Testis (tissue), 5 donors: Measurements from ENCODE around the gene LRRC53. TPM values are rescaled to one million over a fixed set of nuclear protein-coding genes. Genes with fewer than 3 reads are reported as not detected.

Source experiments
- DNase-seq: peaks from one replicate; pipeline ENCODE4 v3.0.0-alpha.2; 2019
- H3K27ac ChIP-seq, 2 donors: fragments of 200-600 bp; sonication (generic); one replicate each; pipeline ENCODE4 v1.5.1; 2019
- H3K27me3 ChIP-seq: fragments of 200-600 bp; sonication (generic); one replicate; pipeline ENCODE4 v1.5.1; 2019
- H3K36me3 ChIP-seq: fragments of 200-600 bp; sonication (generic); one replicate; pipeline ENCODE4 v1.5.1; 2017; ENCODE audit warnings: low read depth; ENCODE audit errors: missing control alignments
- H3K4me1 ChIP-seq: fragments of 200-600 bp; sonication (generic); one replicate; pipeline ENCODE4 v1.5.1; 2019
- H3K4me3 ChIP-seq, 2 donors: fragments of 200-600 bp; sonication (generic); one replicate each; pipeline ENCODE4 v1.5.1; 2017 to 2019
- H3K9me3 ChIP-seq: fragments of 200-600 bp; sonication (generic); one replicate; pipeline ENCODE4 v1.5.1; 2017
- POLR2A ChIP-seq: fragments of 450-650 bp; IDR thresholded peaks from one replicate; pipeline ENCODE4 v1.6.1; 2017; ENCODE audit warnings: antibody characterized with exemption, mild to moderate bottlenecking, moderate library complexity
- WGBS, 2 donors: methylation state at CpG; one replicate each; pipeline ENCODE4 v1.1.5; 2018; 5-methylcytosine and 5-hydroxymethylcytosine counted together
- intact Hi-C: fragments of 100-400 bp; cut with DNase I; formaldehyde crosslinking; loops from one replicate; pipeline ENCODE4 v1.15.1; 2023; ENCODE audit warnings: low total_unique reads
- long read RNA-seq, 2 donors: transcript quantifications; one replicate each; lab custom pipeline, GENCODE V29; 2026
- polyA plus RNA-seq: library from polyadenylated mRNA; stranded (reverse); fragments of 350-450 nt; fragmentation: Illumina TruSeq; extraction: RNeasy Lipid Tissue Mini Kit (QIAGEN cat#74804); gene quantifications from one replicate; pipeline ENCODE4 v1.2.3, GENCODE V29; 2014; ENCODE audit warnings: low read depth, low replicate concordance; ENCODE audit not compliant: insufficient read depth
- total RNA-seq, 2 donors: library from RNA; depleted of rRNA; stranded (reverse); fragments of >200 nt; gene quantifications; one replicate each; pipeline ENCODE4 v1.2.3, GENCODE V29; 2016
- TF ChIP-seq, protein P1 (sequence below), 3 experiments: fragments of 450-650 bp in 2 of 3; fragments of 200-600 bp in 1 of 3; sonication (generic) in 1 of 3; IDR thresholded peaks; one replicate each; pipeline ENCODE4 v1.5.1; 2016 to 2019; ENCODE audit warnings: antibody characterized with exemption in 3 of 3, mild to moderate bottlenecking in 2 of 3, moderate library complexity in 1 of 3

Gene LRRC53, protein sequence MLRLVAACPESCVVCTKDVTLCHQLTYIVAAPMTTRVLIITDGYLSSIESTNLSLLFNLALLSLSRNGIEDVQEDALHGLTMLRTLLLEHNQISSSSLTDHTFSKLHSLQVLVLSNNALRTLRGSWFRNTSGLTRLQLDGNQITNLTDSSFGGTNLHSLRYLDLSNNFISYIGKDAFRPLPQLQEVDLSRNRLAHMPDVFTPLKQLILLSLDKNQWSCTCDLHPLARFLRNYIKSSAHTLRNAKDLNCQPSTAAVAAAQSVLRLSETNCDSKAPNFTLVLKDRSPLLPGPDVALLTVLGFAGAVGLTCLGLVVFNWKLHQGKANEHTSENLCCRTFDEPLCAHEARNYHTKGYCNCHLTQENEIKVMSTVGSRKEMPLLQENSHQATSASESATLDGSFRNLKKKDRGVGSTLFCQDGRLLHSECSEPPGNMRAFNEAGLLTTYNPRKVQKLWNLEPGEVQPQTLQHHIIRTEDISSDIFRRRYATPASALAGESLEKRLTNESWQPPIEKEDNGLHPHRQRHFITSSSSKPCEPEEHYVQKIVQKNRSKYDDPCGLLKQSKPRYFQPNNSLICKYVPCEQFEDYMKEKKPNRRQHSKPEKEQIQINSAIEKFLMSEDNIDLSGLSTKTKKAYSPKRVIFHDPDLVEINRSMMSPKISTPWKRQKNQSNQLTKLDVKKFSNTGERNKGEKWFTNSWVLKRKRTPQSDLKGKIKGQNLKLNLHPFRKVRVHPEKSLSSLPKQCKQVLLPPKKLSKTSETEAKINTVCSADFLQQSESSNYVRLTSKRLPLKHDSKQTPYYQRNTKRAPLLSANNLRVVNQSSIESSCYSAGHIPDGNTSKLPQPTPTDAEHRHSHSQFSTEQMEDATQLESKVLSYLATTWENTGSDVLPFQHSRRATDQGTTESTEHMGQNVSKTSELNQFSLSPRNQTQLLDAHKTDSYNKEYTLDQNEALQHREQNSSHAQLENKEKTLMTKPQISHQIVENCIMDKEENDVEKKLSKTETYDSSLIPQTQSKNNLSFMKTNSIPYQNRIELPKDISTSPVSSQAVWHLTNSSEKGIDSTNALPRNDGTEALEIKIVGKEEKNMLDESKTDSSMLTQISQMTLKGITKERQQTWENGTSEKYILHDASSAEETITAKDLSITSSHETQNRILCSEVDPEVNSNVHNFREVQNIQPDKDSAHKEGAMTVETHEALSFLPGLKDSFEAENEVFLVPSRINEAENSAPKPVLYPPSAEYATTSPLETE
- total RNA-seq (under 1 TPM in 1 of 2 donors, not detected in 1; 0.08 TPM), polyA plus RNA-seq (not detected)
- long read RNA-seq, donor 1, result 0 reads
- long read RNA-seq, donor 2, result 0 reads

DNA sequence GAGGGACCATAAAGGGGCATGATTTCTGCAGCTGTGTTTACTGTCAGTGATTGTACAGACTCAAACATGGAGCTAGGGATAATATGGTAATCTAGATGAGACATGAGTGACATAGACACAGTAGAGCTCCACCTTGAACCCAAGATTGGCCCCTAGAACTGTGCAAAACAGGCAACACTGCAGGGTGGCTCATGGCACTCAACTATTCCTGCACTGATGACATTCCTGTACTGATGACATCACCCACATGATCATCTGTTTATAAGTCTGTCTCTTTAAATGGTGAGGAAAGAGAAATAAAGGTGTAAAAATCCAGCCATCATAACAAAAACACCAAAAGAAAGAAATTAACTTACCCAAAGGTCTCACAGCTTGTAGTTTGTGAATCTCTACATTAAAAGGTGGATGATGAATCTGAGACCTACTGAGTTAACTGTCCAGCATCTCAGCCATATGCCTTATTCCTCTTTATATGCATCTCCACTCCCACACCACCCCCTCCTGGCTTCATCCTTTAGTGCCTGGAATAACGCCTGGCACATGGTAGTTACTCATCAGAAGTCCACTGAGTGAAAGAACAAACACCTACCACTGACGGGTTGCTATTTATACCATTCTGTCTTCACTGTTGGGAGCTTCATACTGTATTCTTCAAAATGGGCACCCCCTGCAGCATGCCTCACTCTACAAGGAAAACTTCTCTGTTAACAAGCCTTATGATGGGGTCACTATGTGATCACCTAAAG is at the start of gene LRRC53:
Gene LRRC53, minus strand, starts transcription at position 442 of the 746 bp plus-strand sequence. CDS start 29,262 bp downstream, outside the sequence.
- DNase-seq, result no peak
- no peaks in the 10 kb centered on the region for H3K9me3 ChIP-seq
- H3K4me3 ChIP-seq, result no peak within 1 kb of the TSS
- TF ChIP-seq, protein P1, sequence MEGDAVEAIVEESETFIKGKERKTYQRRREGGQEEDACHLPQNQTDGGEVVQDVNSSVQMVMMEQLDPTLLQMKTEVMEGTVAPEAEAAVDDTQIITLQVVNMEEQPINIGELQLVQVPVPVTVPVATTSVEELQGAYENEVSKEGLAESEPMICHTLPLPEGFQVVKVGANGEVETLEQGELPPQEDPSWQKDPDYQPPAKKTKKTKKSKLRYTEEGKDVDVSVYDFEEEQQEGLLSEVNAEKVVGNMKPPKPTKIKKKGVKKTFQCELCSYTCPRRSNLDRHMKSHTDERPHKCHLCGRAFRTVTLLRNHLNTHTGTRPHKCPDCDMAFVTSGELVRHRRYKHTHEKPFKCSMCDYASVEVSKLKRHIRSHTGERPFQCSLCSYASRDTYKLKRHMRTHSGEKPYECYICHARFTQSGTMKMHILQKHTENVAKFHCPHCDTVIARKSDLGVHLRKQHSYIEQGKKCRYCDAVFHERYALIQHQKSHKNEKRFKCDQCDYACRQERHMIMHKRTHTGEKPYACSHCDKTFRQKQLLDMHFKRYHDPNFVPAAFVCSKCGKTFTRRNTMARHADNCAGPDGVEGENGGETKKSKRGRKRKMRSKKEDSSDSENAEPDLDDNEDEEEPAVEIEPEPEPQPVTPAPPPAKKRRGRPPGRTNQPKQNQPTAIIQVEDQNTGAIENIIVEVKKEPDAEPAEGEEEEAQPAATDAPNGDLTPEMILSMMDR (IDR thresholded peaks at IDR 0.05), result no peak
- TF ChIP-seq POLR2A, result no peak
- H3K36me3 ChIP-seq, result no peaks in the 10 kb centered on the region
- WGBS, 2 donors, result 70% methylated on average over 2 of the region's 2 CpGs
- no peak within 1 kb of the TSS for H3K27ac ChIP-seq
- no peaks in the 10 kb centered on the region for H3K4me1 ChIP-seq
- intact Hi-C loops, result no loop called here
- no peaks in the 10 kb centered on the region for H3K27me3 ChIP-seq

DNA sequence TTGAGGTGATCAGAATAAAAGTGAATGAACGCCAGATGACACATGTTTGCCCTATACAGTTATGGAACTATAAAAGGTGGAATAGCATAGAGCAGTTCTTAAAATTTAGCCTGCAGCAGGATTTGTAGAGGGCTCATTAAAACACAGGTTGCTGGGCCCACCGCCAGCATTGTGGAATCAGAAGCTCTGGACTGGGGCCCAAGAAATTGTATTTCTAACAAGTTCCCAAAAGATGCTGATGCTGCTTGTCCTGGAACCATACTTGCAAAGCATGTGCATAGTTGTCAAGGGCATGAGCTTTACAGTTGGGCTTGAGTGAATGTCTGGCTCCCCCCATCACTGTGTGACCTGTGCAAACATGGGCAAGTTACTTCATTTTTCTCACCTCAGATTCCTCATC is 37.5 kb upstream of the LRRC53 start:
- Histone ChIP-seq H3K27me3 (no peaks in the 10 kb centered on the region), H3K4me3 (no peak overlapping the region), H3K9me3 (no peaks in the 10 kb centered on the region), H3K36me3 (no peaks in the 10 kb centered on the region), H3K27ac (no peak overlapping the region), H3K4me1 (no peaks in the 10 kb centered on the region)
- no peak for DNase-seq
- intact Hi-C loops, result no loop called here
- WGBS, 2 donors, result 91 to 92% methylated on average over 2 of the region's 2 CpGs
- TF ChIP-seq, protein P1 (IDR thresholded peaks at IDR 0.05), result no peak
- TF ChIP-seq POLR2A, result no peak

DNA sequence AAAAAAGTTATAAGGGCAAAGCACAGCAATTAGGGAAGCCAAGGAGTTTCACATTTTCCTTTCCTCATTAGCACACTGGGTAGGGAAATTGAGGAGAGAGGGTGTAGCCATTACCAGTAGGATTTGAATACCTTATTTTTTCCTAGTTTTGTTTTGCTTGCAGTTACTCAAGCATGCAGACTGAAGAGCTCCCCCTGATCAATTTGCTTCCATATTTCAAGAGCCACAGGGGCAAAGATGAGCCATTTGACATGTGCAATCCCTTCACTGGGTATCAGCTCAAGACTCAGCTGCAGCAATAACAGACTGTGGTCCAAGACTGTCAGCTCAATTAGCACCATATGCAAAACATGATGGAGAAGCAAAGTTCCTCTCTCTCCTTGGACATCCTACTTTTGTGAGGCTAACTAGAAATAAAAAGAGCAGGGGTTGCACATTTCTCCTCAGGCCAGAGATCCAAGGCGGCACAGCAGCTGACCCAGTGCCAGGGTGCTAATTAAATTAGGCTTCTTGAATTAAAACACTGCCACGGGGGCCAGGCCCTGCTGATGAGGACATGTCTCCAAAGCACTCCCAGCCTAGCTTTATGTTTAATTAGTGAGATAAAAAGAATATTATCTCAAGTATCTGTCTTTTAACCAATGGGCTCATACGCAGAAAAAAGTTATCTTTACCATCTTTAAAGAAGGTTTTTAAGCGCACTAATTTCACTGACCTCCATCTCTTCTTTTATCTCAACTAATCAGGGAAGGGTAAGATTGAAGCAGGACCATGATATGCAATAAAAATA is 36.7 kb upstream of the LRRC53 start:
- no peak for TF ChIP-seq POLR2A
- TF ChIP-seq, protein P1 (IDR thresholded peaks at IDR 0.05), result no peak
- Histone ChIP-seq H3K36me3 (no peaks in the 10 kb centered on the region), H3K27ac (no peak overlapping the region), H3K4me3 (no peak overlapping the region), H3K27me3 (no peaks in the 10 kb centered on the region), H3K4me1 (no peaks in the 10 kb centered on the region), H3K9me3 (no peaks in the 10 kb centered on the region)
- no peak for DNase-seq
- WGBS, 2 donors, result 74 to 80% methylated on average over 4 of the region's 4 CpGs
- intact Hi-C loops, result no loop called here
